ENCODE data around the gene SEL1L2.

GRCh38 chr20:13814672-13815071 is 175.7 kb downstream of the SEL1L2 start:
- TF ChIP-seq POLR2A (IDR thresholded peaks at IDR 0.05) (no peak), CTCF (IDR thresholded peaks at IDR 0.05) (no peak)
